BE2C (cell line): ENCODE results near the gene C1orf174.

Experiments used
- DNase-seq: peaks from one replicate; pipeline ENCODE4 v3.0.0-alpha.2; 2020
- H3K27me3 ChIP-seq: fragments of 250-450 bp; sonication (Bioruptor Pico); 2 replicates; pipeline ENCODE4 v1.5.1; 2020; ENCODE audit warnings: mild to moderate bottlenecking
- H3K36me3 ChIP-seq: fragments of 250-450 bp; sonication (Bioruptor Pico); 2 replicates; pipeline ENCODE4 v1.5.1; 2020; ENCODE audit warnings: mild to moderate bottlenecking
- H3K4me1 ChIP-seq: fragments of 250-450 bp; sonication (Bioruptor Pico); 2 replicates; pipeline ENCODE4 v1.5.1; 2020
- H3K4me3 ChIP-seq: 2 replicates; pipeline ENCODE4 v1.5.1; 2011; ENCODE audit warnings: low read depth, low read length
- H3K9me3 ChIP-seq: fragments of 250-450 bp; sonication (Bioruptor Pico); 2 replicates; pipeline ENCODE4 v1.5.1; 2020
- CTCF ChIP-seq: IDR thresholded peaks from 2 replicates; pipeline ENCODE4 v1.5.1; 2012; ENCODE audit warnings: mild to moderate bottlenecking, low read depth, low read length

Gene C1orf174

GRCh38 chr1:3917761-3918160 lies 17.7 kb upstream of the C1orf174 start:
- no peak for TF ChIP-seq CTCF
- DNase-seq: no peak
- H3K4me3 ChIP-seq: no peak overlapping the region
- no peaks in the 10 kb centered on the region for H3K4me1 ChIP-seq
- no peaks in the 10 kb centered on the region for H3K9me3 ChIP-seq
- no peaks in the 10 kb centered on the region for H3K36me3 ChIP-seq
- H3K27me3 ChIP-seq: no peaks in the 10 kb centered on the region

GRCh38 chr1:3915551-3916121 lies 15.6 kb upstream of the C1orf174 start:
- DNase-seq: no peak
- TF ChIP-seq CTCF: no peak
- no peaks in the 10 kb centered on the region for H3K4me1 ChIP-seq
- H3K9me3 ChIP-seq: no peaks in the 10 kb centered on the region
- H3K36me3 ChIP-seq: no peaks in the 10 kb centered on the region
- H3K4me3 ChIP-seq: no peak overlapping the region
- H3K27me3 ChIP-seq: no peaks in the 10 kb centered on the region

- Histone ChIP-seq H3K4me3 (no peak overlapping the region), H3K27me3 (no peaks in the 10 kb centered on the region), H3K36me3 (no peaks in the 10 kb centered on the region), H3K4me1 (no peaks in the 10 kb centered on the region), H3K9me3 (no peaks in the 10 kb centered on the region)
- DNase-seq: no peak
- no peak for TF ChIP-seq CTCF
Observed at GRCh38 chr1:3914911-3915310, 14.8 kb upstream of the C1orf174 start.

- no peak for DNase-seq
- Histone ChIP-seq H3K4me3 (no peak overlapping the region), H3K36me3 (no peaks in the 10 kb centered on the region), H3K9me3 (no peaks in the 10 kb centered on the region), H3K27me3 (no peaks in the 10 kb centered on the region), H3K4me1 (no peaks in the 10 kb centered on the region)
- TF ChIP-seq CTCF: no peak
Observed at GRCh38 chr1:3914331-3914851, 14.3 kb upstream of the C1orf174 start.

GRCh38 chr1:3912809-3913685 lies 13.0 kb upstream of the C1orf174 start:
- Histone ChIP-seq H3K9me3 (no peaks in the 10 kb centered on the region), H3K4me1 (no peaks in the 10 kb centered on the region), H3K27me3 (no peaks in the 10 kb centered on the region), H3K4me3 (no peak overlapping the region), H3K36me3 (no peaks in the 10 kb centered on the region)
- no peak for DNase-seq
- TF ChIP-seq CTCF: no peak
